ENCODE data around the gene FAM72D. TPM values are rescaled to one million over a fixed set of nuclear protein-coding genes. Genes with fewer than 3 reads are reported as not detected.
"Not testable (repeated sequence)": the region's sequence is repeated elsewhere in the genome, so short reads cannot be mapped to it uniquely, and the experiment has no call there.

The FAM72D gene
- total RNA-seq (2014; rRNA removed; shearing (Covaris generic)): 8.2 and 12.5 TPM in 2 replicates
- polyA plus RNA-seq (2016; fragmentation: Nextera tagmentation; extraction: Ambion mirVana): 13.1 and 14.7 TPM in 2 replicates
- long read RNA-seq, partial matches to known transcripts: 0 of 7 reads
- long read RNA-seq, other reads (novel, unspliced or antisense): 3 of 7 reads

- H2AFZ ChIP-seq; H3K27me3 ChIP-seq (ENCODE audit: insufficient read depth); H3K9me2 ChIP-seq (ENCODE audit: insufficient read depth); H3K4me1 ChIP-seq (ENCODE audit: insufficient read depth); DNase-seq (ENCODE audit: low spot score); H4K20me1 ChIP-seq (replicated peaks; ENCODE audit: insufficient read depth); H3K27me3 Mint-ChIP-seq (ENCODE audit: insufficient read depth, low read depth, poor library complexity); H3K36me3 ChIP-seq (ENCODE audit: insufficient read depth); H3K27ac ChIP-seq (ENCODE audit: low read depth); H3K4me1 Mint-ChIP-seq; H3F3A ChIP-seq (replicated peaks; ENCODE audit: low read depth); H3K79me2 ChIP-seq (replicated peaks; ENCODE audit: insufficient read depth); H3K36me3 Mint-ChIP-seq (ENCODE audit: low read depth); H3K9me3 Mint-ChIP-seq; H3K27ac Mint-ChIP-seq: not testable (repeated sequence)
- peak; percentile 71 for ATAC-seq
- peak within 1 kb of the TSS; percentile 64 for H3K4me3 Mint-ChIP-seq
- H3K4me3 ChIP-seq: peak within 1 kb of the TSS; percentile 55
- peak within 1 kb of the TSS; percentile 75 for H3K4me2 ChIP-seq
Observed at GRCh38 chr1:145095284-145096057, at the start of gene FAM72D, which contains the start of gene SRGAP2B. Gene FAM72D (plus strand): TSS chr1:145095974. CDS start chr1:145096848, 874 bp downstream. Gene SRGAP2B (minus strand): TSS chr1:145095328. CDS start chr1:145092901, 2,427 bp downstream.

GRCh38 chr1:145047553-145047952 lies 48.2 kb upstream of the FAM72D start:
- H3K4me3 ChIP-seq; H3K36me3 ChIP-seq (ENCODE audit: insufficient read depth); H3K9me2 ChIP-seq (ENCODE audit: insufficient read depth); H4K20me1 ChIP-seq (replicated peaks; ENCODE audit: insufficient read depth); DNase-seq (ENCODE audit: low spot score); H3K9me3 Mint-ChIP-seq; H3K4me1 ChIP-seq (ENCODE audit: insufficient read depth); H3K27ac Mint-ChIP-seq; H3K4me1 Mint-ChIP-seq; H3K36me3 Mint-ChIP-seq (ENCODE audit: low read depth); ATAC-seq; H3K27me3 Mint-ChIP-seq (ENCODE audit: insufficient read depth, low read depth, poor library complexity); H2AFZ ChIP-seq; H3K4me3 Mint-ChIP-seq; H3K4me2 ChIP-seq; H3F3A ChIP-seq (replicated peaks; ENCODE audit: low read depth); H3K27ac ChIP-seq (ENCODE audit: low read depth); H3K27me3 ChIP-seq (ENCODE audit: insufficient read depth); H3K79me2 ChIP-seq (replicated peaks; ENCODE audit: insufficient read depth): not testable (repeated sequence)

GRCh38 chr1:145048181-145048856 lies 47.5 kb upstream of the FAM72D start:
- H2AFZ ChIP-seq; ATAC-seq; H3K36me3 Mint-ChIP-seq (ENCODE audit: low read depth); H4K20me1 ChIP-seq (replicated peaks; ENCODE audit: insufficient read depth); H3F3A ChIP-seq (replicated peaks; ENCODE audit: low read depth); H3K4me1 ChIP-seq (ENCODE audit: insufficient read depth); H3K4me1 Mint-ChIP-seq; DNase-seq (ENCODE audit: low spot score); H3K4me3 ChIP-seq; H3K27me3 Mint-ChIP-seq (ENCODE audit: insufficient read depth, low read depth, poor library complexity); H3K27ac ChIP-seq (ENCODE audit: low read depth); H3K4me2 ChIP-seq; H3K9me3 Mint-ChIP-seq; H3K4me3 Mint-ChIP-seq; H3K79me2 ChIP-seq (replicated peaks; ENCODE audit: insufficient read depth); H3K36me3 ChIP-seq (ENCODE audit: insufficient read depth); H3K27ac Mint-ChIP-seq; H3K27me3 ChIP-seq (ENCODE audit: insufficient read depth); H3K9me2 ChIP-seq (ENCODE audit: insufficient read depth): not testable (repeated sequence)

- not testable (repeated sequence) for H3K4me3 Mint-ChIP-seq; H3K9me2 ChIP-seq (ENCODE audit: insufficient read depth); DNase-seq (ENCODE audit: low spot score); H3K27me3 Mint-ChIP-seq (ENCODE audit: insufficient read depth, low read depth, poor library complexity); H3K4me1 ChIP-seq (ENCODE audit: insufficient read depth); H3K4me1 Mint-ChIP-seq; ATAC-seq; H3K9me3 Mint-ChIP-seq; H3K36me3 ChIP-seq (ENCODE audit: insufficient read depth); H3F3A ChIP-seq (replicated peaks; ENCODE audit: low read depth); H3K79me2 ChIP-seq (replicated peaks; ENCODE audit: insufficient read depth); H2AFZ ChIP-seq; H4K20me1 ChIP-seq (replicated peaks; ENCODE audit: insufficient read depth); H3K27ac Mint-ChIP-seq; H3K27me3 ChIP-seq (ENCODE audit: insufficient read depth); H3K4me2 ChIP-seq; H3K36me3 Mint-ChIP-seq (ENCODE audit: low read depth); H3K4me3 ChIP-seq; H3K27ac ChIP-seq (ENCODE audit: low read depth)
Observed at GRCh38 chr1:145052019-145052776, 43.6 kb upstream of the FAM72D start.

GRCh38 chr1:145053428-145053827 lies 42.3 kb upstream of the FAM72D start:
- not testable (repeated sequence) for H2AFZ ChIP-seq; H3K4me1 ChIP-seq (ENCODE audit: insufficient read depth); H3K36me3 ChIP-seq (ENCODE audit: insufficient read depth); H3K27me3 Mint-ChIP-seq (ENCODE audit: insufficient read depth, low read depth, poor library complexity); H3K36me3 Mint-ChIP-seq (ENCODE audit: low read depth); ATAC-seq; DNase-seq (ENCODE audit: low spot score); H3K9me2 ChIP-seq (ENCODE audit: insufficient read depth); H4K20me1 ChIP-seq (replicated peaks; ENCODE audit: insufficient read depth); H3K27ac Mint-ChIP-seq; H3K27ac ChIP-seq (ENCODE audit: low read depth); H3K79me2 ChIP-seq (replicated peaks; ENCODE audit: insufficient read depth); H3K4me1 Mint-ChIP-seq; H3K4me3 ChIP-seq; H3K9me3 Mint-ChIP-seq; H3K4me2 ChIP-seq; H3K27me3 ChIP-seq (ENCODE audit: insufficient read depth); H3K4me3 Mint-ChIP-seq; H3F3A ChIP-seq (replicated peaks; ENCODE audit: low read depth)

GRCh38 chr1:145055217-145055760 lies 40.5 kb upstream of the FAM72D start:
- not testable (repeated sequence) for H3K4me1 ChIP-seq (ENCODE audit: insufficient read depth); H3K4me2 ChIP-seq; H3K27me3 ChIP-seq (ENCODE audit: insufficient read depth); H3K4me3 Mint-ChIP-seq; H3K9me3 Mint-ChIP-seq; H3K79me2 ChIP-seq (replicated peaks; ENCODE audit: insufficient read depth); H4K20me1 ChIP-seq (replicated peaks; ENCODE audit: insufficient read depth); H3K36me3 ChIP-seq (ENCODE audit: insufficient read depth); H3K36me3 Mint-ChIP-seq (ENCODE audit: low read depth); ATAC-seq; DNase-seq (ENCODE audit: low spot score); H3F3A ChIP-seq (replicated peaks; ENCODE audit: low read depth); H3K27ac ChIP-seq (ENCODE audit: low read depth); H3K4me3 ChIP-seq; H3K4me1 Mint-ChIP-seq; H3K27ac Mint-ChIP-seq; H2AFZ ChIP-seq; H3K9me2 ChIP-seq (ENCODE audit: insufficient read depth); H3K27me3 Mint-ChIP-seq (ENCODE audit: insufficient read depth, low read depth, poor library complexity)

Data from GM23338 (cell line).